HCT116 (cell line): ENCODE measurements around the gene NDUFS8. TPM values are rescaled to one million over a fixed set of nuclear protein-coding genes. Genes with fewer than 3 reads are reported as not detected.

Source experiments
- ATAC-seq: fragments of 200-7000 bp; cut with Tn5 transposase; 2 replicates; pipeline ENCODE4 v1.9.1; 2020; ENCODE audit warnings: mild to moderate bottlenecking, moderate library complexity
- BruUV-seq: library from RNA; stranded (reverse); fragments of 400-500 nt; replicated peaks from 2 replicates; lab custom pipeline; 2021; lab: Mats Ljungman, UMichigan
- CTCF ChIA-PET: fragments of 300-600 bp; sonication (Branson Sonifier 250); formaldehyde crosslinking; loops from one replicate; lab custom pipeline; 2021; ENCODE audit warnings: antibody characterized with exemption; lab: Charles Lee
- POLR2A ChIA-PET: fragments of 300-600, 350-600 bp; sonication (Branson Sonifier 250); formaldehyde crosslinking; loops from one replicate; lab custom pipeline; 2021; ENCODE audit warnings: antibody characterized with exemption; lab: Charles Lee
- RAD21 ChIA-PET, 2 experiments: fragments of 300-600 bp; sonication (Branson Sonifier 250); formaldehyde crosslinking; loops; one replicate each; lab custom pipeline; 2023; ENCODE audit warnings: low total read pairs in 2 of 2; ENCODE audit not compliant: uncharacterized antibody in 2 of 2, unreplicated experiment in 2 of 2, low non-redundant PET in 1 of 2; lab: Charles Lee
- DNase-seq: peaks from one replicate; pipeline ENCODE4 v3.0.0-alpha.2; 2010; ENCODE audit warnings: low read depth, low spot score
- H2AFZ ChIP-seq: fragments of 200-600 bp; shearing (Covaris generic), sonication (generic); 2 replicates; pipeline ENCODE4 v1.6.1; 2017; ENCODE audit warnings: low read depth, mixed run types, mixed read lengths, antibody characterized with exemption, low read length; ENCODE audit not compliant: poor library complexity, severe bottlenecking
- H3K27ac ChIP-seq: 2 replicates; pipeline ENCODE4 v1.5.1; 2012; ENCODE audit warnings: low read depth, low read length
- H3K27me3 ChIP-seq: fragments of 200-600 bp; sonication (generic); 2 replicates; pipeline ENCODE4 v1.6.1; 2016; ENCODE audit warnings: mixed run types, low read length, mixed read lengths; ENCODE audit not compliant: insufficient read depth
- H3K36me3 ChIP-seq, 2 experiments: fragments of 200-500 bp in 1 of 2; fragments of 200-600 bp in 1 of 2; sonication (Bioruptor generic) in 1 of 2; sonication (generic) in 1 of 2; 2 replicates each; pipeline versions ENCODE4 v1.5.1 to v1.6.1; 2014 to 2016; ENCODE audit warnings: low read length in 2 of 2, inconsistent platforms in 1 of 2, mixed read lengths in 1 of 2, mixed run types in 1 of 2; ENCODE audit not compliant: insufficient read depth in 2 of 2, control insufficient read depth in 1 of 2
- H3K4me1 ChIP-seq, 2 experiments: fragments of 200-600 bp in 1 of 2; sonication (generic) in 1 of 2; 2 replicates each; pipeline versions ENCODE4 v1.5.1 to v1.6.1; 2012 to 2017; ENCODE audit warnings: low read length in 2 of 2, inconsistent platforms in 1 of 2, mild to moderate bottlenecking in 1 of 2, mixed read lengths in 1 of 2, mixed run types in 1 of 2, moderate library complexity in 1 of 2; ENCODE audit not compliant: insufficient read depth in 2 of 2, control insufficient read depth in 1 of 2
- H3K4me2 ChIP-seq: fragments of 200-600 bp; sonication (generic); 2 replicates; pipeline ENCODE4 v1.6.1; 2017; ENCODE audit warnings: mixed run types, low read length, mixed read lengths
- H3K4me3 ChIP-seq, 2 experiments: fragments of 200-600 bp in 1 of 2; sonication (generic) in 1 of 2; replicated peaks in 1 of 2; 2 replicates each; pipeline ENCODE4 v1.5.1; 2011 to 2016; ENCODE audit warnings: low read length in 2 of 2, control low read depth in 1 of 2, low read depth in 1 of 2, mild to moderate bottlenecking in 1 of 2, mixed read lengths in 1 of 2, mixed run types in 1 of 2
- H3K79me2 ChIP-seq: fragments of 200-600 bp; sonication (generic); 2 replicates; pipeline ENCODE4 v1.6.1; 2017; ENCODE audit warnings: mild to moderate bottlenecking, mixed run types, low read length, moderate library complexity, mixed read lengths; ENCODE audit not compliant: insufficient read depth
- H3K9ac ChIP-seq: fragments of 200-600 bp; sonication (generic); 2 replicates; pipeline ENCODE4 v1.6.1; 2016; ENCODE audit warnings: low read length, mixed read lengths
- H3K9me2 ChIP-seq: fragments of 200-600 bp; sonication (generic), shearing (Covaris generic); 2 replicates; pipeline ENCODE4 v1.6.1; 2017; ENCODE audit warnings: mixed run types, mild to moderate bottlenecking, moderate library complexity; ENCODE audit not compliant: insufficient read depth
- H3K9me3 ChIP-seq, 2 experiments: fragments of 200-500 bp in 1 of 2; fragments of 200-600 bp in 1 of 2; sonication (Bioruptor generic) in 1 of 2; sonication (generic) in 1 of 2; 2 replicates each; pipeline ENCODE4 v1.6.1; 2014 to 2017; ENCODE audit warnings: low read length in 2 of 2, mixed read lengths in 2 of 2, inconsistent platforms in 1 of 2, low read depth in 1 of 2, mild to moderate bottlenecking in 1 of 2, mixed run types in 1 of 2, moderate library complexity in 1 of 2; ENCODE audit not compliant: control insufficient read depth in 1 of 2, insufficient read depth in 1 of 2
- H4K20me1 ChIP-seq: fragments of 200-600 bp; sonication (generic), shearing (Covaris generic); 2 replicates; pipeline ENCODE4 v1.6.1; 2017; ENCODE audit warnings: mixed run types, mild to moderate bottlenecking, moderate library complexity; ENCODE audit not compliant: insufficient read depth
- ATF3 ChIP-seq: IDR thresholded peaks from 2 replicates; pipeline ENCODE4 v1.6.1; 2012
- CBX3 ChIP-seq: IDR thresholded peaks from 2 replicates; pipeline ENCODE4 v1.6.1; 2012; ENCODE audit warnings: low read depth
- CEBPB ChIP-seq: IDR thresholded peaks from 2 replicates; pipeline ENCODE4 v1.6.1; 2012; ENCODE audit warnings: low read depth
- CTCF ChIP-seq, 3 experiments: fragments of 200-600 bp in 1 of 3; sonication (generic) in 1 of 3; IDR thresholded peaks in 2 of 3; conservative IDR thresholded peaks in 1 of 3; 2 replicates each; pipeline ENCODE4 v1.5.1; 2012 to 2017; ENCODE audit warnings: low read depth in 2 of 3, low read length in 2 of 3, antibody characterized with exemption in 1 of 3, borderline replicate concordance in 1 of 3, control low read depth in 1 of 3, mild to moderate bottlenecking in 1 of 3, mixed read lengths in 1 of 3, mixed run types in 1 of 3, moderate library complexity in 1 of 3; ENCODE audit not compliant: insufficient read depth in 1 of 3
- EGR1 ChIP-seq: IDR thresholded peaks from 2 replicates; pipeline ENCODE4 v1.6.1; 2012; ENCODE audit warnings: low read depth
- ELF1 ChIP-seq: IDR thresholded peaks from 2 replicates; pipeline ENCODE4 v1.6.1; 2012; ENCODE audit warnings: low read depth, borderline replicate concordance
- EZH2 ChIP-seq: fragments of 200-600 bp; sonication (generic); IDR thresholded peaks from 2 replicates; pipeline ENCODE4 v1.6.1; 2017; ENCODE audit warnings: antibody characterized with exemption, mixed run types
- EZH2phosphoT487 ChIP-seq: fragments of 200-600 bp; IDR thresholded peaks from 2 replicates; pipeline ENCODE4 v1.6.1; 2018; ENCODE audit warnings: antibody characterized with exemption, borderline replicate concordance
- FOSL1 ChIP-seq: IDR thresholded peaks from 2 replicates; pipeline ENCODE4 v1.6.1; 2012; ENCODE audit warnings: low read depth
- JUND ChIP-seq: IDR thresholded peaks from 2 replicates; pipeline ENCODE4 v1.6.1; 2012
- MAX ChIP-seq: IDR thresholded peaks from 2 replicates; pipeline ENCODE4 v1.6.1; 2012
- POLR2A ChIP-seq: IDR thresholded peaks from 2 replicates; pipeline ENCODE4 v1.7.0; 2011; ENCODE audit warnings: borderline replicate concordance; ENCODE audit not compliant: insufficient read depth, insufficient read length; ENCODE audit errors: extremely low read depth
- RAD21 ChIP-seq: IDR thresholded peaks from 2 replicates; pipeline ENCODE4 v1.6.1; 2012; ENCODE audit warnings: low read depth, mild to moderate bottlenecking
- SP1 ChIP-seq: IDR thresholded peaks from 2 replicates; pipeline ENCODE4 v1.6.1; 2012; ENCODE audit warnings: low read depth
- SRF ChIP-seq: IDR thresholded peaks from 2 replicates; pipeline ENCODE4 v1.6.1; 2012; ENCODE audit warnings: low read depth
- TCF7L2 ChIP-seq: IDR thresholded peaks from 2 replicates; pipeline ENCODE4 v1.7.0; 2011; ENCODE audit warnings: borderline replicate concordance, inconsistent platforms; ENCODE audit not compliant: insufficient read depth, insufficient read length; ENCODE audit errors: extremely low read depth
- YY1 ChIP-seq: IDR thresholded peaks from 2 replicates; pipeline ENCODE4 v1.6.1; 2011; ENCODE audit warnings: low read length, low read depth, moderate library complexity, mild to moderate bottlenecking; ENCODE audit not compliant: insufficient replicate concordance; ENCODE audit errors: extremely low read depth
- ZBTB33 ChIP-seq: IDR thresholded peaks from 2 replicates; pipeline ENCODE4 v1.6.1; 2011; ENCODE audit warnings: mild to moderate bottlenecking, low read length, moderate library complexity; ENCODE audit not compliant: insufficient replicate concordance; ENCODE audit errors: extremely low read depth
- ZFX ChIP-seq: fragments of 450-650 bp; IDR thresholded peaks from 2 replicates; pipeline ENCODE4 v1.6.1; 2017
- ZNF274 ChIP-seq: fragments of 200-500 bp; sonication (Bioruptor generic); IDR thresholded peaks from 2 replicates; pipeline ENCODE4 v1.6.1; 2014; ENCODE audit warnings: mild to moderate bottlenecking, low read depth, low read length, inconsistent platforms
- intact Hi-C: fragments of 100-400 bp; cut with micrococcal nuclease; formaldehyde crosslinking; loops from 2 replicates; pipeline ENCODE4 v1.10.0; 2022
- total RNA-seq: library from RNA; stranded (reverse); gene quantifications from one replicate; pipeline ENCODE4 v1.2.1, GENCODE V29; 2021; ENCODE audit not compliant: unreplicated experiment

The NDUFS8 gene
- total RNA-seq, 1 experiment from 2014 or later, result 189 TPM

- ATAC-seq (no peak), DNase-seq (no peak)
- Histone ChIP-seq H3K79me2 (peaks cover 10% of the 10 kb centered on the region), H3K9ac (no peak overlapping the region), H4K20me1 (no peaks in the 10 kb centered on the region), H3K4me3 (no peak overlapping the region), H3K4me2 (no peak overlapping the region), H3K9me2 (no peaks in the 10 kb centered on the region), H3K36me3 (peaks cover 0 to 6% of the 10 kb centered on the region in 2 experiments; a peak in 2 of 4 replicates), H3K4me1 (peaks cover 0 to 5% of the 10 kb centered on the region in 2 experiments; a peak in 2 of 4 replicates), H3K27me3 (no peaks in the 10 kb centered on the region), H2AFZ (no peak overlapping the region), H3K9me3 (no peaks in the 10 kb centered on the region), H3K27ac (no peak overlapping the region)
- RAD21 ChIA-PET, result no interaction called here
- intact Hi-C loops, result no loop called here
- no TSS peak for BruUV-seq
- POLR2A ChIA-PET, result no interaction called here
- CTCF ChIA-PET, result no interaction called here
- TF ChIP-seq EGR1 (no peak), FOSL1 (no peak), ZBTB33 (no peak), ATF3 (no peak), EZH2phosphoT487 (no peak), CEBPB (no peak), POLR2A (no peak), ELF1 (no peak), TCF7L2 (no peak), EZH2 (no peak), JUND (no peak), ZFX (no peak), CTCF (IDR thresholded peaks at IDR 0.05 in 2 of 3, conservative IDR thresholded peaks at IDR 0.05 in 1 of 3; ENCODE audit: borderline replicate concordance in 1 of 3, insufficient read depth in 1 of 3, low read depth in 2 of 3, low read length in 2 of 3) (no peak), RAD21 (no peak), ZNF274 (no peak), YY1 (no peak), SRF (no peak), CBX3 (no peak), SP1 (no peak), MAX (no peak)
These were observed 14.4 kb downstream of the NDUFS8 start for GRCh38 chr11:68044898-68045351.
